Measurements from ENCODE around the gene VSTM2L.

Gene VSTM2L

DNA sequence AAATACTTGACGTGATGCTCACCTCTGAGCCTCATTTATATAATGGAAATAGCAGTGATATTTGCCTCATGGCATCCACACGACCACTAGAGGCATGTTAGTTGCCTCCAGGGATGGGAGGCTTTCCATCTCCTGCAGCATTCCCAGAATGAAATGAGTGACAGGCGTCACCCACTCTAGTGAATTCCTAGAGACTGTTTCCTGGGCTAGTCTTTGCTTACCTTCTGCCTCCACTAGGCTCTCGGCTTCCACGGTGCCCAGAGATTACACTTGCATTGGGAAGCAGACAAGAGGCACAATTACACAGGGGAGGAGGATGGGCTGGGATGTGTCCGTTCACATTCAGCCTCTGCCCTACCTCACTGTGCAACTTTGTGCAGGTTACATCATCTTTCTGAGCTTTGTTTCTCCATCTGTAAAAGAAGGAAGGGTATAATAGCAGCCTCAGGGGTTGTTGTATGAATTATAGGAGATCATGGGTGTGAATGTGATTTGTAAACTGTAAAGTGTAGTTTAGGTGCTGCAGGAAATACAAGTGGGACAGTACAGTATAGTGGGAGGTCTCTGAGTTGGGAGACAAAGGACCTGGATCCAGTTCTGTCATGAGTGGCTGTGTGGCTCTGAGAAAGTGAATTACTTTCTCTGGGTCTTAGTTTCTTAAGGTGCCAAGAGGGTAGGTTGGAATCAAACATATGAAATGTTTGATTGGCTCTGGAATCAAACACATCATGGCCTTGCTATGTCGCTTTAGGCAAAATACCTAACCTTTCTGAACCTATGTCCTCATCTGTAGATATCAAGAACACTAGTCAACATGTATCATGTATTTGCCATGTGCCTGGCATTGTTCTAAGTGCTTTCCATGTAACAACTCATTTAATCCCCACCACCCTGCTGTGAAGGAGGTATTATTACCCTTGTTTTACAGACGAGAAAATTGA lies 3.6 kb upstream of the VSTM2L start:
- TF ChIP-seq, protein P1, sequence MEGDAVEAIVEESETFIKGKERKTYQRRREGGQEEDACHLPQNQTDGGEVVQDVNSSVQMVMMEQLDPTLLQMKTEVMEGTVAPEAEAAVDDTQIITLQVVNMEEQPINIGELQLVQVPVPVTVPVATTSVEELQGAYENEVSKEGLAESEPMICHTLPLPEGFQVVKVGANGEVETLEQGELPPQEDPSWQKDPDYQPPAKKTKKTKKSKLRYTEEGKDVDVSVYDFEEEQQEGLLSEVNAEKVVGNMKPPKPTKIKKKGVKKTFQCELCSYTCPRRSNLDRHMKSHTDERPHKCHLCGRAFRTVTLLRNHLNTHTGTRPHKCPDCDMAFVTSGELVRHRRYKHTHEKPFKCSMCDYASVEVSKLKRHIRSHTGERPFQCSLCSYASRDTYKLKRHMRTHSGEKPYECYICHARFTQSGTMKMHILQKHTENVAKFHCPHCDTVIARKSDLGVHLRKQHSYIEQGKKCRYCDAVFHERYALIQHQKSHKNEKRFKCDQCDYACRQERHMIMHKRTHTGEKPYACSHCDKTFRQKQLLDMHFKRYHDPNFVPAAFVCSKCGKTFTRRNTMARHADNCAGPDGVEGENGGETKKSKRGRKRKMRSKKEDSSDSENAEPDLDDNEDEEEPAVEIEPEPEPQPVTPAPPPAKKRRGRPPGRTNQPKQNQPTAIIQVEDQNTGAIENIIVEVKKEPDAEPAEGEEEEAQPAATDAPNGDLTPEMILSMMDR (conservative IDR thresholded peaks at IDR 0.05; ENCODE audit: low read depth) = no peak
- ChIA-PET CTCF (no interaction called here), POLR2A (ENCODE audit: low non-redundant PET) (no interaction called here)
- DNase-seq (ENCODE audit: low spot score) = no peak
- no peak overlapping the region for H3K27ac ChIP-seq

DNA sequence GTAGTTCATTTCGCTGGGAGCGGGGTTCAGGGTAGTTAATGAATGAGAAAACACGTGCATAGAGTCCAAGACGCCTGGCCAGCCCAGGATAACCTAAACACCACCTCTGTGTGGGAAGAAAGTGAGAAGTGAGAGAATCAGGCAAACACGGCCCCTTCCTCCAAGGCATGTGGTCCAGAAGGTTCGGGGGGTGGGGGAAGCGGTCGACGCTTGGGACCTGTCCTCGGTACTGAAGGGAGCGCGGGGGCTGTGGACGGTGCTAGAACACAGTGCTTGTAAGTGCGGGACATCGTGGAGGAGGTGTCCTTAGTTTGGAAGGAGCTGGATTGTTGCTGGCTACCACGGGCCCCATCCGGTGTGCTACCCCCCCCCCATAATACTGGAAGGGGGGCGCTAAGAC lies 1.7 kb upstream of the VSTM2L start:
- H3K27ac ChIP-seq = no peak overlapping the region
- DNase-seq (ENCODE audit: low spot score) = no peak
- ChIA-PET CTCF (interaction anchor here (0.7 to 1.1 kb wide), 2 partner anchors 336 to 513 kb away, joined by 3 read pairs; no protein-coding TSS in a partner anchor), POLR2A (ENCODE audit: low non-redundant PET) (interaction anchor here (0.7 kb wide), 1 partner anchor 35 kb away, joined by 3 read pairs; no protein-coding TSS in a partner anchor)
- TF ChIP-seq, protein P1 (conservative IDR thresholded peaks at IDR 0.05; ENCODE audit: low read depth) = no peak

DNA sequence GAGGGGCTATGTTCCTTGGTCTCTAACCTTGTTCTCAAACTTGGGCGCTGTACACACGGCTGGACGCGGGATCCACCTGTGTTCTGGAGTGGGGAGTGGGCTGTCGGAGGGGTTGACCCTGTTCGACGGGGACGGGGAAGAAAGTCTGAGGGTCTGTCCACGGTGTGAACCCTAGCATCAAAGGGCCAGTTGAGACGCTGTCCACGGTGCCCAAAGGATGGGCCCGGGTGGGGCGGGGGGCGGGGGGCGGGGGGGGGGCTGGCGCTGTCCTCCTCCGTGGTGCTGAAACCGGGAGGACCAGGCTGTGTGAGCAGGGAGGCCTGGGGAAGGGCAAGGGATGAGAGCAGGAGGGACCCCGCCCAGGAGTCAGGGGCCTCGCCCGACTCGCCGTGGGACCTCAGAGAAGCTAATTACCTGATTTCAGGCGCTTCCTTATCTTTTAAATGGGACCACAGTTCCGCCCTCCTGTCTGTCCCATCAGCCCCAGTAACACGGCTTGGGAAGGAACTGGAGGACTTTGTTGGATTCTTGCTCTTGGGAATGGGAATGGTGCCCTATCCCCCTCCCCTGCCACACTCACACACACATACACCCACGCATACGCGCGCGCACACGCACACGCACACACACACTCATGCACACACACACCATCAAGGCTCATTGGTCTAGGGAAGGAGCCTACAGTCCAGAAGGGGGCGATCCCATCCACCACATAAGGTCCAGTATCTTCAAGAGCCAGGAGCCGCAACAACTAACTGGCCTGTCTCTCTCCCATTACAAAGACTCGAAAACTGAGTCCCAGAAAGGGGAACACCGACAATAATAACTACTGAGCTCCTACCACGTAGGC lies 1.0 kb upstream of the VSTM2L start:
- peak; percentile 85 for DNase-seq (ENCODE audit: low spot score)
- ChIA-PET POLR2A (ENCODE audit: low non-redundant PET) (interaction anchor here (0.7 kb wide), 1 partner anchor 36 kb away, joined by 3 read pairs; no protein-coding TSS in a partner anchor), CTCF (interaction anchor here (0.7 to 1.3 kb wide), 4 partner anchors 23 to 513 kb away, joined by 3 read pairs; no protein-coding TSS in a partner anchor)
- H3K27ac ChIP-seq = no peak overlapping the region
- TF ChIP-seq, protein P1 (conservative IDR thresholded peaks at IDR 0.05; ENCODE audit: low read depth) = no peak; the same call in 1 of the 2 replicates

DNA sequence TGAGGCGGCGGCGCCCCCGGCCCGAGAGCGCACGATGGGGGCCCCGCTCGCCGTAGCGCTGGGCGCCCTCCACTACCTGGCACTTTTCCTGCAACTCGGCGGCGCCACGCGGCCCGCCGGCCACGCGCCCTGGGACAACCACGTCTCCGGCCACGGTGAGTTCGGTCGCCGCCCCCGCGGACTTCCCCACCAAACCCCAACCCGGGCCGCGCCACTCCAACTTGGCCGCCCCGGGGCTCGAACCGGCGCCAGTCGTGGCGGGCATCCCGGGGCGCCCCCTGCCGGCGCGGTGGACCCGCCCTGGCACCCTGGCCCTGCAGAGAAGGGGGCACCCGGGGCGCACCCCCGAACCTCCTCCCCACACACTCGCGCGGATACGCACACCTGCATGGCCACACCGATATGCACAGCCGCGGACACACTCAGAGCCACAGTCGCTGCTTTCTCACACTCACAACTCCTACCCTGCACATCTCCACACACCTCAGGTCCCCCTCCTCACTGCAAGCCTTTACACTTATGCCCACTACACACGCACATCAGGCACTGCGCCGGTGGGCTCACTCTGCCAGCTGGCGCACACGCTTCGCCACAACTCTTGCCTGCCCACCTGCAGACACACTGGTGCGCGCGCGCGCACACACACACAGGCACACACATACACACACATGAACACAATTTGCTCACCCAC lies 535 bp downstream of the VSTM2L start:
- TF ChIP-seq, protein P1 (conservative IDR thresholded peaks at IDR 0.05; ENCODE audit: low read depth) = no peak; the same call in 1 of the 2 replicates
- H3K27ac ChIP-seq = no peak overlapping the region
- ChIA-PET CTCF (interaction anchor here (1.3 kb wide), 1 partner anchor 22 kb away, joined by 3 read pairs; no protein-coding TSS in a partner anchor), POLR2A (ENCODE audit: low non-redundant PET) (no interaction called here)
- DNase-seq (ENCODE audit: low spot score) = no peak

DNA sequence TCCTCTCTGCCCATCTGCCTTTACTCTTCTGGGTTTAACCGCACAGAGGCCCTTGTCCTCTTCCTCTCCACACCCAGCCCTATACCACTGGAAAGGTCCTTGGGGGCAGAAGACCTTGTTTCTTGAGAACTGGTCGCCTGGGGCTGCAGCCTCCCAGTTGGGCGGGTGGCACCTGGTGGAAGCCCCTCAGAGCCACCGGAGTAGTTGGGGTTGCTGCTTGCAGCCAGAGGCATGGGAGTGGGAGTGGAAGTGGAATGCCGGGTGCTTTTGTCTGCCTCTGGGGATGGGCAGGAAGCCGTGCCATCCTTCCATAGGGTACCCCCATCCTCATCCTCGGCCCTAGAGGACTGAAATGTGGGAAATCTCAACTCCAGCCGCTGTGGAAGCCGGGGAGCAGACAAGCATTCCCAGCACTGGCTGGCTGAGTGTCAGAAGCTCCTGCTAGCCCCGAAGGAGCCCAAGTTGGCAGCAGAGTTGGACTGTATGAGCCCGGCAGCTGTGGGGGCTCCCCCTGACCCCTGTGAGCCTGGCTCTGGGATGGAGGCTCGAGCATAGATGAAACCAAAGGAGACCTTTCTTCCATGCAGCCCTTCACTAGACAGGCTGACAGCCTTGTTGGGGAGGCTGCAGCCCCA lies 1.2 kb downstream of the VSTM2L start:
- TF ChIP-seq, protein P1 (conservative IDR thresholded peaks at IDR 0.05; ENCODE audit: low read depth) = no peak
- H3K27ac ChIP-seq = no peak overlapping the region
- no peak for DNase-seq (ENCODE audit: low spot score)
- CTCF ChIA-PET = interaction anchor here (0.5 to 0.6 kb wide), 2 partner anchors 129 to 173 kb away, joined by 3 to 4 read pairs; partner anchors contain the start of genes RPRD1B and TTI1
- POLR2A ChIA-PET (ENCODE audit: low non-redundant PET) = no interaction called here
